ENCODE data around the gene NHERF2. TPM values are rescaled to one million over a fixed set of nuclear protein-coding genes. Genes with fewer than 3 reads are reported as not detected.

NHERF2 gene
- total RNA-seq, 4 donors from 2014 or later = 45.3 to 130 (median 88.3) TPM

DNA sequence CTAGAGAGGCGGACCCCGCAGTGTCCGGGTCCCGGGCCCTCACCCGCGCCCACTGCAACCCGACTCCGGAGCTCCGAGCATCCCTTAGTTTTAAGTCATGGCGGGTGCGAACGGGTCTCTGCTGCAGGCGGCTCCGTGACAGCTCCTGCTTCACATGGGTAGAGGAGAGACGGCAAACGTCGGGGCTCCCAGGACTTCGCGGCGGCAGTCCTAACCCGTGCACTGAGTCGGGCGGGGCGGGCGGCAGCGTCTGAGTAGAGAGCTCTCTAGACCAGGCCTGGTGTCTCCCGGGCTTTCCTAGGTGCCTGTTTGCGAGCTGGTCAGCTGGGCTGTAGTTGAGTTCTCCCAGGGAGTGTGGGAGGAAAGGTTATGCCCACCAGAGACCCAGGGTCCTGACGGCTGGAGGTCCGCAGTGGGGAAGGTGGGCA lies 21.4 kb downstream of the NHERF2 start:
- intact Hi-C loops (cut with DNase I) = no loop called here
- Histone ChIP-seq H3K27me3 (no peaks in the 10 kb centered on the region), H3K4me3 (peak overlapping the region; percentile 74 to 92 (median 88)), H3K9me3 (no peaks in the 10 kb centered on the region), H3K36me3 (peaks cover 3 to 46% (median 33%) of the 10 kb centered on the region in 4 donors), H3K4me1 (peaks cover 48 to 57% (median 52%) of the 10 kb centered on the region in 4 donors), H3K27ac (replicated peaks in 1 of 4) (peak overlapping the region; percentile 79 to 81 (median 80))
- 0% methylated on average over 1 of the region's 30 CpGs for WGBS
- no peak for TF ChIP-seq EP300 (IDR thresholded peaks at IDR 0.05)
- TF ChIP-seq, protein P1, sequence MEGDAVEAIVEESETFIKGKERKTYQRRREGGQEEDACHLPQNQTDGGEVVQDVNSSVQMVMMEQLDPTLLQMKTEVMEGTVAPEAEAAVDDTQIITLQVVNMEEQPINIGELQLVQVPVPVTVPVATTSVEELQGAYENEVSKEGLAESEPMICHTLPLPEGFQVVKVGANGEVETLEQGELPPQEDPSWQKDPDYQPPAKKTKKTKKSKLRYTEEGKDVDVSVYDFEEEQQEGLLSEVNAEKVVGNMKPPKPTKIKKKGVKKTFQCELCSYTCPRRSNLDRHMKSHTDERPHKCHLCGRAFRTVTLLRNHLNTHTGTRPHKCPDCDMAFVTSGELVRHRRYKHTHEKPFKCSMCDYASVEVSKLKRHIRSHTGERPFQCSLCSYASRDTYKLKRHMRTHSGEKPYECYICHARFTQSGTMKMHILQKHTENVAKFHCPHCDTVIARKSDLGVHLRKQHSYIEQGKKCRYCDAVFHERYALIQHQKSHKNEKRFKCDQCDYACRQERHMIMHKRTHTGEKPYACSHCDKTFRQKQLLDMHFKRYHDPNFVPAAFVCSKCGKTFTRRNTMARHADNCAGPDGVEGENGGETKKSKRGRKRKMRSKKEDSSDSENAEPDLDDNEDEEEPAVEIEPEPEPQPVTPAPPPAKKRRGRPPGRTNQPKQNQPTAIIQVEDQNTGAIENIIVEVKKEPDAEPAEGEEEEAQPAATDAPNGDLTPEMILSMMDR (IDR thresholded peaks at IDR 0.05) = no peak
- no peak for TF ChIP-seq POLR2A (IDR thresholded peaks at IDR 0.05; ENCODE audit: low read depth)
- no peak for TF ChIP-seq POLR2AphosphoS5 (IDR thresholded peaks at IDR 0.05)
- no peak for DNase-seq (ENCODE audit: extremely low spot score)

DNA sequence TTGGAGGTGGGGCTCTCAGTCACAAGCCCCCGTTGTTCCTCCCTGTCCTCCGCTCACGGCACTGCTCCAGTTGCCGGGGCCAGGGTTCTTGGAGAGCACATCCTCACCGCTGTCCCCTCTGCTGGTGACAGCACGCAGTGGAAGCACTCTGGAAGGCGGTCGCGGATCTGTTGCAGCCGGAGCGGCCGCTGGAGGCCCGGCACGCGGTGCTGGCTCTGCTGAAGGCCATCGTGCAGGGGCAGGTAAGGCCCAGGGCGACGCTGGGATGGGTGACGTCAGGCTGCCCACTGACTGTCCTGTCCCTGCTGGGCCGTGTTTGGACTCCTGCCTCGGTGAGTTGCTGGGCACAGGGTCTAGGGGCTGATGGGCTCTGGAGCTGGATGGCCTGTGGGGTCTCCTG lies 26.5 kb downstream of the NHERF2 start:
- no peaks in the 10 kb centered on the region for H3K27me3 ChIP-seq
- WGBS = 88% methylated on average over 10 of the region's 21 CpGs
- no peak overlapping the region for H3K27ac ChIP-seq (replicated peaks in 1 of 4)
- H3K9me3 ChIP-seq = no peaks in the 10 kb centered on the region
- intact Hi-C loops (cut with DNase I) = no loop called here
- H3K4me3 ChIP-seq = no peak overlapping the region
- TF ChIP-seq EP300 (IDR thresholded peaks at IDR 0.05) (no peak), POLR2AphosphoS5 (IDR thresholded peaks at IDR 0.05) (no peak), POLR2A (IDR thresholded peaks at IDR 0.05; ENCODE audit: low read depth) (no peak)
- TF ChIP-seq, protein P1 (IDR thresholded peaks at IDR 0.05) = no peak
- peaks cover 23 to 81% (median 75%) of the 10 kb centered on the region in 4 donors for H3K36me3 ChIP-seq
- DNase-seq (ENCODE audit: extremely low spot score) = no peak
- peaks cover 11 to 14% (median 14%) of the 10 kb centered on the region in 4 donors for H3K4me1 ChIP-seq

DNA sequence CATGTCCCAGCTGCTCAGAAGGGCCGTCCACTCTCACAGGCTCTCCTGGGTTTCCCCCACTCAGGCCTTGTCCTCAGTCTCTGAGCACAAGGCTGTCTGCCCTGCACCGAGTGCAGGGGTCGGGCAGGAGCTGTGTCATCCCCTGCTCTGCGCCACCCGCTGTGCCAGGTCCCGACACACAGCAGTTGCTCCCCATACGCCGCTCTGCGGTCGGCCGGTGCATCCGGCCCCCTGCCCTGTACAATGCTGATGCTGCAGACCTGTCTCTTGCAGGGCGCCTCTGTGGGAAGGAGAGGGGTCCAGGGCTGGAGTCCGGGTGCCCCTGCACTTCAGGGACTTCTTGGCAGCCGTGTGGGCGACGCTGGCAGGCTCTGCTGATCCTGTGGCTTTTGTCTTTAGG lies 27.2 kb downstream of the NHERF2 start:
- WGBS = 93% methylated on average over 17 of the region's 17 CpGs
- H3K4me3 ChIP-seq = no peak overlapping the region
- peaks cover 5 to 8% (median 7%) of the 10 kb centered on the region in 4 donors for H3K4me1 ChIP-seq
- H3K27ac ChIP-seq (replicated peaks in 1 of 4) = no peak overlapping the region
- no peak for DNase-seq (ENCODE audit: extremely low spot score)
- H3K36me3 ChIP-seq = peaks cover 30 to 88% (median 82%) of the 10 kb centered on the region in 4 donors
- no peak for TF ChIP-seq EP300 (IDR thresholded peaks at IDR 0.05)
- TF ChIP-seq, protein P1 (IDR thresholded peaks at IDR 0.05) = no peak
- TF ChIP-seq POLR2A (IDR thresholded peaks at IDR 0.05; ENCODE audit: low read depth) = no peak
- TF ChIP-seq POLR2AphosphoS5 (IDR thresholded peaks at IDR 0.05) = no peak
- intact Hi-C loops (cut with DNase I) = no loop called here
- no peaks in the 10 kb centered on the region for H3K9me3 ChIP-seq
- no peaks in the 10 kb centered on the region for H3K27me3 ChIP-seq

DNA sequence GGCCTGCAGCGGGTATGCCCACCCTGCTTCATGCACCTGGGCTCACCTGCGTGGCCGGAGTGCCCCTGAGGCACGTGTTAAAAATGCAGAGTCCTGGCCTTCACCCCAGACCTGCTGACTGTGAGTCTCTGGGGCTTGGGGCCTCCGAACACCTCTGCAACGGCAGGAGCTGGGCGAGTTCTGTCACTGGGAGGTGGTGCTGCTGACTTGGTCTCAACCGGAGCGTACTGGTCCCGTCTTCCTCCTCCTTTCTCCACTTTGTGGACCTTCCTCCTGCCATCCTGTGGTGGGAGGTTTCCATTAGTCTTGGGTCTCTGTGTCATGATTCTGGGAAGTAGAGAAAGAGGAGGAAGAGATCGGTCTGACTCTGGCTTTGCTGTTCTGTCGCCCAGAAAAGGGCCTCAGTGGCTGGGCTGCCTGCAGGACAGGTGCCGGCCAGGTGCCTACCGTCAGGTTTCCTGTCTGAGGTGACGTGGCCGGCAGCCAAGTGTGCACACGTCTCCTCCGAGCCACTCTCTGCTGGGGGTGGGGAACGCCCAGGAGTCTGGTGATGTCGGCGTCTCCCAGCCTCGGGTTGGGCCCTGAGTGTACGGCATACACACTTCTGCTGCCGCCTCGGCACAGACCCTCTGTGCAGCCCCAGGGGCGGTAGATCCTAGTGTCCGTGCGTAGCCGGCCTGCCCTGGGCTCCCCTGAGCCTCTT lies 28.0 kb downstream of the NHERF2 start:
- intact Hi-C loops (cut with DNase I) = no loop called here
- H3K4me1 ChIP-seq = no peaks in the 10 kb centered on the region
- H3K27me3 ChIP-seq = no peaks in the 10 kb centered on the region
- no peak for TF ChIP-seq POLR2AphosphoS5 (IDR thresholded peaks at IDR 0.05)
- no peak for TF ChIP-seq EP300 (IDR thresholded peaks at IDR 0.05)
- TF ChIP-seq, protein P1 (IDR thresholded peaks at IDR 0.05) = no peak
- TF ChIP-seq POLR2A (IDR thresholded peaks at IDR 0.05; ENCODE audit: low read depth) = no peak
- no peaks in the 10 kb centered on the region for H3K9me3 ChIP-seq
- no peak for DNase-seq (ENCODE audit: extremely low spot score)
- H3K27ac ChIP-seq (replicated peaks in 1 of 4) = no peak overlapping the region
- no peak overlapping the region for H3K4me3 ChIP-seq
- 88% methylated on average over 28 of the region's 29 CpGs for WGBS
- H3K36me3 ChIP-seq = peaks cover 30 to 95% (median 87%) of the 10 kb centered on the region in 4 donors

All from esophagus muscularis mucosa (tissue), 4 donors.